HG03460 (cell line): ENCODE measurements around the gene L3MBTL4.

Experiments
- ATAC-seq: cut with Tn5 transposase; IDR thresholded peaks from one replicate; pipeline ENCODE4 v1.9.1; 2021; ENCODE audit not compliant: unreplicated experiment

Gene L3MBTL4

DNA sequence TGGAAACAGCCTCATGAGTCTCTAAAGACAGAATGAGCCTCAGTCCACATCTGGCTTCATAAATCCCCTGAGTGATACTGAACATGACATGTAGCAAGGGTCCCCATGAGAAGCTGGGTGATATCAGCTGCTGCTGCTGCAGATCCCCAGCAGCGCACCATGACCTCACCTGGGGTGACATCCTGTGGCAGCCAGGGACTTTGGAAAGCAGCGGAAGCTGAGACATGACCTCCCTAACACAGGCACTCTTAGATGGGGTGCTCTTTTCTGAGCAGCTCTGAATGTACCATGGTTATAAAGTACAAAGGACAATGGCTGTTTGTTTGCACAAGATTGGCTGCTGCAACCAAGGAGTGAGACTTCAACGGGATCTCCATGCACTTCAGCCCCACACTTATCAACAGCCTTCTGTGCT is 444.7 kb downstream of the L3MBTL4 start:
- ATAC-seq = no peak

- no peak for ATAC-seq
Observed at GRCh38 chr18:5969355-5969988, 445.2 kb downstream of the L3MBTL4 start.

DNA sequence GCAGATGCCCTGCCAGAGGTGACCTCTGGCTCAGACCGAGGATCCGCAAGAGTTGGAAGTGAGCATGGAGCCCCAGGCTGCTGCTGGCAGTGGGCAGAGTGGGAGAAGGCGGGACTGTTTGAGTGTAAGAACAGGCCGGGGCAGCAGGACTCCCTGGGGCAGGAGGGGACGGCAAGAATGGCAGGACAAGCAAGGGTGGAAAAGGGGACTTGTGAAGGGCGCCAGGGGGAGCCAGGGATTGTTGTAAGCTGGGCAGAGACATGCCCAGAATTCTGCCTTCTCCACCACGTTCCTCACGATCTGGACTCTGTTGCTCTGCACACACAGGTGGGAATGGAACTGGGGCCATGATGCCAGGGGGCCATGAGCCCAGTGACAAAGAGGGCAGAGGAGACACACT is 447.0 kb downstream of the L3MBTL4 start:
- no peak for ATAC-seq

- ATAC-seq = no peak
Observed at GRCh38 chr18:5967007-5967406, 447.7 kb downstream of the L3MBTL4 start.

DNA sequence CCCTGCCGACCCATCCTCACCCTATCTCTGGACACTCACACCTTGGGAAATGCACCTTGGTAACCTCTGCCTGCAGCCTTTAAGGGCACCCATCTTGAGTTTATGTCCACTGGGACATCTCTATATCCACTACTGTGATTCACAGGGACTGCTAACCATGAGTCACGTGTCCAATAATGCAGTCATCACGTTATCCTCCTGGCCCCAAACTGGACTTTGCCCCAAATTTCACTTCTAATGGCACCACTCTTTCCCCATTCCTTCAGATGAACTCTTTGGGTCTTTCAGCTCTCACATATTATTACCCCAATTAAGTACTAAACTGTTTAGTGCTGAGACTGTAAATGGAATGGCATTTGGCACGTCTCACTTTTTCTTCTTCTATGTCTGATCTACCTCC is 448.2 kb downstream of the L3MBTL4 start:
- ATAC-seq = no peak

GRCh38 chr18:5964996-5965395 is 449.7 kb downstream of the L3MBTL4 start:
- no peak for ATAC-seq

GRCh38 chr18:5964596-5964995 is 450.1 kb downstream of the L3MBTL4 start:
- ATAC-seq = no peak

GRCh38 chr18:5964108-5964507 is 450.6 kb downstream of the L3MBTL4 start:
- no peak for ATAC-seq

DNA sequence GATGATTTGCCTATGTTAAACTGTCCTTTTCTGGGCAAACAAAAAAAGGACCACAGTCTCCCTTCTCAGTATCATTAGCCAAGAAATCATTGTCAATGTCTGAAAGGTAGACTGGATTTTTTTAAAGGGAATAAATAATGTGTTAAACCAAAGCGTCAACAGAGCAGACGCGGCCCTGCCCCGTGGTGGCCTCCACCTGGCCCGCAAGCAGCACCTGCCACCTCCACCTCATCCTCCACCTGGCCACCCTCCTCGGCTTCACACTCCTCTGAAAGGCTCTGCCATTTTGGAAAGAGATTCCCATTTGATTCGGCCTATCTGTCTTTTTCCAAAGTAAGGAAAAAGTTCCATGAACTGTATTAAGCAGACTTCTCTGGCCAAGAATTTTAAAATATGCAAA is 451.4 kb downstream of the L3MBTL4 start:
- ATAC-seq = no peak

- no peak for ATAC-seq
Observed at GRCh38 chr18:5962362-5962761, 452.3 kb downstream of the L3MBTL4 start.

DNA sequence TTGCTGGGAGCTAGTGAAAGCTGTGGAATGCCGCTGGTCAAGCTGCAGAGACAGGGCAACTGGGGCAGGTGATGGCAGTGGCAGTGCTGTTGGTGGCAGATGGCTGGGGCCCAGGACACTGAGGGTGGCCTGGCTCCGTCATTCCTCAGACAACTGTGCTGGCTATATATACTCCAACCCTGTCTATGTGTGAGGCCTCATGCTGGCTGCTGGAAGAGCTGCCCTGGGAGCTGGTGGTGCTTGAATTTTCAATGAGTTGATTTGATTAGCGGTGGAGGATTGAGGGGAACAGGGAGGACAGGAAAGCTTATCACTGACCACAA is 452.9 kb downstream of the L3MBTL4 start:
- no peak for ATAC-seq

DNA sequence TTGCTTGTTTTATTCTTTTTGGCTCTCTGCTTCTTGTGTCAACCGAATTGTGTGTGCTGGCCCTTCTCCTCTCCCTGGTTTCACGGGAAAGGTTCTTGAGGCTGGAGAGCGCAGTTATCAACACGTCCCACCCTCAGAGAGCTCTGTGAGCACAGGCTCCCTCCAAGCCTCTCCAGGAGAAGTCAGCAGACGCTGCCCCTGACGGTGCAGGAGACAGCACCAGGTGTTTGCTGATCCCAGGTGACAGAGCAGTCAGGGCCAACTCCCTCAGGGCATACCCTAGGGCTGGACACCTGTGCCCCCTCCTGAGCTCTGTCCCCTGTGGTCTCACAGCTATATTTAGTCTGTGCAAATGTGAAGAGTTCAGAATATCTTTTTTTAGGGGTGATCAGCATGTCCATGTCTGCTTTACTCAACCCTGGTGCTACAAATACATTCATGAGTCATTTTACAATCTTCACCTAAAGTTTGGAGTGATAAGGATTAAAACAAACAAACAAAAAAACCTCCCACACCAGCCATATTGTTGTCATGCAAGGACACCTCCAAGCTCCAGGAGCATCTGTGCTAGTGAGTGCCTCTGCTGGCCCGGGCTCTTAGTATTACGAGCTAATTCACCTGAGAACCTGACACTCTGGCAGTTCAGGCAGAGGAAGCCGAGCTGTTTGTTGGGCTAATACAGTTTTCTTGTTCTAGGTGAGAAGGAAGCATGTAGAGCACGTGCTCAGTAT is 453.4 kb downstream of the L3MBTL4 start:
- ATAC-seq = no peak

DNA sequence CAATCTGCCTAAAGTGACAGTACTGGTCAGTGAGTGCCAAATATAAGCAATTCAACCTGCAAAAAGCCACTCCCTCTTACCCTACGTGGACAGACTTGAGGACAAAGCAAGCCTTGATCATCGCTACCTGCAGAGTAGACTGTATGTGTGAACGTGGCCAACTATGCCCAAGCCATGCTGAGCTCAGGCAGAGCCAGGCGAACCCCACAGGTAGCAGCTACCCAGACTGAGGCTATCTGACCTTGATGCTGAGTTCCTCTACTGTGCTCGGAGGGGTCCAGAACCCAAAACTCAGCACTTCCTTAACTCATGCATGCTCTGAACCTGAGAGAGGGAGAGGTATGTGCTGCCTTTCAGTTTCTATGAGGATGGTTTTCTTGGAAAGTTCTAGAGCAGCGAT is 455.9 kb downstream of the L3MBTL4 start:
- ATAC-seq = no peak

DNA sequence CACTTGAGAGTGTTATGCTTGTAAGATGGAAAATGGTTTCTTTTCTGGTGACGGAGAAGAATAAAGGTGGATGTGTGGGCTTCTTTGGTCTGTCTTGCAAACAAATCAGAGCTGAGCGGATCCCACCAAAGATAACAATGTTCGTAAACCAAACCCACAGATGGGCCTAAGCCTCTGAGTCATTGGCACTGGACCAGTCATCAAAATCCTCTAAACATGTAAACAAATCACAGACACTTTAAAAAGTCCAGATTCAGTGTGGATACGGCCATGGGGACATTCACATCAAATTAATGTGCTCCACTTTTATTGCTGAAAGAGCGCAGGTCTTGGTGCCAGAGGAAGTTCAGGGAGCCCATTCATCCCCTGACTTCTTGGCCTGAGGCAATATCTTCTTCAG is 458.9 kb downstream of the L3MBTL4 start:
- no peak for ATAC-seq

DNA sequence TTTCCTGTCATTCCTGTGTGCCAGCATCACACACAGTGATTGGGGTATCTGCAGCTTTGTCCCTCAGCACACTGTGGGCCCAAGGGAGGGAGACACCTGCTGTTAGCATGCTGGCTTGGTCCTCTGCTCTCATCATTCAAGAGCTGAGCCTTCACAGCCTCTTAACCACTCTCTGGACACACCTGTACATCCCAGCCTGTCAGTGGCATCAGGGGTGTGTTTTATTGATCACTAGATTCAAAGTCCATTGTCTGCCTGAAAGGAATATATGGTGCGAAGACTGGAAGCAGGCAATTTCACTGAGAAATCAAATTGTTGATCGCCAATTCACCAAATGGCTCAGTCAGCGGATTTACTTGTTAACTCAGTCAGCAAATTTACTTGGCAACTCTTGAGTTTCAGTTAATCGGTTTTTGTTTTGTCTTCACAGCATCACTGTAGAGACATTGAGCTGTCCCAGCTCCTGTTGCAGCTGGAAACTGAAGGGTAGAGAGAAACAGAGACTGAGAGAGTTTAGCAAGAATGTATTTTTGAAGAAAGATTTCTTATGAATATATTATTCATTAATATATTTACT is 463.1 kb downstream of the L3MBTL4 start:
- no peak for ATAC-seq

- ATAC-seq = no peak
Observed at GRCh38 chr18:5948781-5949180, 465.9 kb downstream of the L3MBTL4 start.

DNA sequence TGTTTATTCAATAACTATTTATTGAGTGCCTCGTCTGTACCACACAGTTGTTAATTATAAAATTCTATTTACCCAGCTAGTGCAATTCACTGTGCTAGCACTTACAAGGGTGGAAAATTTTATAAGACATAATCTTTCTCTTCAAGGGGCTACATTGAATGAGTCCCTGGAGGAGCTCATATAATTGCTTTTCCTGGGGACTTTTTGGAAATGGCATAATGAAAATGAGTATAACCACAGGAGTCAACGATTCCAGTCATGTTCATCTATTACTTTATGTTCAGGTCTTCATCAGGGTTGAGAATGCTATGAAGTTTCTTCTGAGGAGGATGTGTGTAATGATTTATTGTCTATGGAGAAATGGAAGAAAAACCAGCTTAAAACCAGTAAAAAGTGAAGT is 466.5 kb downstream of the L3MBTL4 start:
- no peak for ATAC-seq

DNA sequence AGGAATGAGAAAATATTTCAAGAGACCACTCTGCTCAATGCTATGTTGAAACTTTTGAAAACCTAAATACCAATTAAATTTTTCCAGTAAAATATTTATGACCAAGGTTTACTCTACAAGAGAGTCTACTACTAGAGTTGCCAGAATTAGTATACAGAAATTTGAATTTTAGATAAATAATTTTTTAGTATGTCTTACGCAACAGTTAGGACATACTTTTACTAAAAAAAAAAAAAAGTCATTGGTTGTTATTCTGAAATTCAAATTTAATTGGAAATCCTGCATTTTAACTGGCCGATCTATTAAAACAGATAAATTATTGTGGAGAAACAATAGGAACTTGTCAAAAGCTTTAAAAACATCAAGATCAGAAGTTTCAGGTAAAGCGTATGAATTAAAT is 470.3 kb downstream of the L3MBTL4 start:
- ATAC-seq = no peak

DNA sequence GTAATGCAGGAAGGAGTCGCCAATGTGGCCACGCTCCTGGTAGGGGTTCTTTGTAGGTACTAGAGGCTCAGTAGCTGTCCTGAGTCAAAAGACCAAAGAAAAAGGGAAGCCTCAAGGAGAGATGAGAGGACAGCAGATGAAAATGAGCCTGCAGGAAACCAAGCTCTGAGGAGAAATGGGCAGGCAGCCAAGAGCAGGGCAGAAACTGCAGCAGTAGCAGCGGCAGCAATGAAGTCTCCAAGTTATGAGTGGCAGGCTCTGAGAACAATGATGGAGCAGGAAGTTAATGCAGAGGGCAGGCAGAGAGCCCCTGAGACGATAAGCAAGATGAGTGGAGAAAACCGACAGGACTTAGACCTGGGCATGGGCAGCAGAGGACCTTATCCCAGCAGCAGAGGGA is 471.2 kb downstream of the L3MBTL4 start:
- ATAC-seq = no peak

GRCh38 chr18:5942591-5942990 is 472.1 kb downstream of the L3MBTL4 start:
- no peak for ATAC-seq

- ATAC-seq = no peak
Observed at GRCh38 chr18:5941890-5942289, 472.8 kb downstream of the L3MBTL4 start.

- ATAC-seq = no peak
Observed at GRCh38 chr18:5939801-5940667, 474.7 kb downstream of the L3MBTL4 start.
